Retina (tissue), 1 donor: ENCODE results near the gene MAD1L1.

Experiments used
- DNase-seq: peaks from one replicate; pipeline ENCODE4 v3.0.0-alpha.2; 2016

Gene MAD1L1

DNA sequence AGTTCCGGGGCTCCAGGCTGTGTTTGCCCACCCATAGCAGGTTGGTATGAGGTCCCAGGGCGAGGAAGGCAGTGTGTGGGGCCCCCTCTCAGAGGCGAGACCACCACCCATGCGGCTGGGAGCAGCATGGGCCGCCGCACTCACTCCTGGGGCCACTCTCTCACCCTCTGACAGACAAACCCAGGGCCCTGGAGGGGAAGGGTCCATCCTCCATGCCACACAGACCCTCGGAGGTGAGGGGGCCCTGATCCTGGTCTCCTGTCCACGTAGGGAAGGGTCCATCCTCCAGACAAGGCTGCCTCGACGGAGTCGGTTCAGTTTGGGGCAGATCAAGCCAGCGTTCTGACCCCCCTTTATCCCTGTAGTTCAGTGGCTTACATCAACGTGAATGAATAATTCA, 331.9 kb downstream of the MAD1L1 start:
- no peak for DNase-seq

- DNase-seq = peak; percentile 56
Measured at GRCh38 chr7:1899951-1900762, 332.6 kb downstream of the MAD1L1 start.

DNA sequence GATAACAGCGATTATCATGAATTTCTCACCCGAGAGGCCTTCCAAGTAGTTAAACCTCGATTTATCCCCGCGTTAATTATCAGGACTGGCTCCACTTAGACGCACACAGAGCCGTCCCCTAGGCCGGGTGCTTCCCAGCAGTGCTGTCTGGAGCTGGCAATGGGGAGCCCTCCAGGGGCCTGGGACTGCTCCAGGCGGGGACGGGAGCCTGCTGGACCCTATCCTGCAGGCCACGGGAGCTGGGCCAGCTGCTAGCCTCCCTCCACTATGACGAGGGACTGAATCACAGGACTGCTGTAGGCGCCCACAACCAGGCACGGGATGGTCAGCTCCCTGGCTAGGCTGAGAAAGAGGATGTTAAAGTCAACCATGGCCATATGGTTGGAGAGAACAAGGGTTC, 333.5 kb downstream of the MAD1L1 start:
- no peak for DNase-seq

DNA sequence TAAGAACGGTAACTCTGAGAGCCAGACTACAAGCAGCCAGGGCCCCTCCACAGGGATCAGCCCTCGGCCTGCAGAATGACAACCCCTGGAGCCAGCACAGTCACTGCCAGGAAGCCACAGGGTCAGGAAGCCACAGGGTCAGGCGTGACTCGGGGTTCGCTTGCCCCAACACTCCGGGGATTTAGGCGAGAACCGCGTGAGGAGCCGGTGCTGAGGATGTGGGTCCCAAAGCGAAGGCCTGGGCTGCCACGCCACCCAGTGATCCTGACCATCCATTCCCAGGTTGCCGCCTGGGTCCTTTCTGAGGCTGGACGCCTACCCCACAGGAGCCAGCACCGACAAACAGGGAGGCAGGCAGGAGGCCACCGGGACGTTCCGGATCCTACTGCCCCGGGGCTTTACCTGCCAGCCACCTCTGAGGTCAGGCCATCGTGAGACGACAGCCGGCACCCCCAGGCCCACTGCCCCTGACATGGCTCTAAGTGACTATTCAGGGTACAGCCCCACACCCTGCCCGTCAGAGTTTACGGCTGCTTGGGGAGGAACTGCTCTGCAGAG, 334.0 kb downstream of the MAD1L1 start:
- no peak for DNase-seq

GRCh38 chr7:1897861-1898627, 334.7 kb downstream of the MAD1L1 start:
- DNase-seq = no peak

- no peak for DNase-seq
Measured at GRCh38 chr7:1897076-1897860, 335.5 kb downstream of the MAD1L1 start.

- no peak for DNase-seq
Measured at GRCh38 chr7:1895664-1896515, 336.9 kb downstream of the MAD1L1 start.

- no peak for DNase-seq
Measured at GRCh38 chr7:1894906-1895663, 337.7 kb downstream of the MAD1L1 start.

DNA sequence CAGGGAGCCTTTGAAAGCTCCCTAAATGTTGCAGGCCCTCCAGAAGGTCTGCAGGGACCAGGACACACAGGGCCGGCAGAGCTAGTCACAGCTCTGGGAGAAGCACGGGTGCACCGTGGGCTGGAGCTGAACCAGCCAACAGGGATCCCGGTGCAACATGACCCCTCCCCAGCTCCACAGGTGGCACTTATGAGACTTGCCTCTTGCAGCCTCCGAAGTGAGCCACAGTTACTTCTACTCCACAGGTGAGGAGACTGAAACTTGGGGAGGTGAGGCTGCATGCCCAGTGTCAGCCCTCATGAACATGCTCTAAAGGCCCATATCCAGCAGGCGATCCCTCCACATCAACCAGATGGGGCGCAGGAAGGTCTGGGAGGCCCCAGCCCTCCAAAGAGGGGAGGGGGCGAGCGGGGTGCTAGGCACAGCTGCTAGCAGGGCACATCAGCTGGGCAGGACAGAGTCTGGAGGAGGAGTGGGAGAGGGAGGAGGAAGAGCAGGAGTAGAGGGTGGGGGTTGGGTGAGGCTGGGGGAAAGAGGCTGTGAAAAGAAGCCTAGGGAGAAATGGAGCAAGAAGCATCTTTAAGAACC, 338.3 kb downstream of the MAD1L1 start:
- no peak for DNase-seq

GRCh38 chr7:1893451-1893850, 339.3 kb downstream of the MAD1L1 start:
- DNase-seq = no peak

- no peak for DNase-seq
Measured at GRCh38 chr7:1893036-1893435, 339.7 kb downstream of the MAD1L1 start.

GRCh38 chr7:1892011-1892965, 340.5 kb downstream of the MAD1L1 start:
- no peak for DNase-seq

GRCh38 chr7:1890289-1891235, 342.2 kb downstream of the MAD1L1 start:
- no peak for DNase-seq

- no peak for DNase-seq
Measured at GRCh38 chr7:1889556-1890181, 343.1 kb downstream of the MAD1L1 start.

DNA sequence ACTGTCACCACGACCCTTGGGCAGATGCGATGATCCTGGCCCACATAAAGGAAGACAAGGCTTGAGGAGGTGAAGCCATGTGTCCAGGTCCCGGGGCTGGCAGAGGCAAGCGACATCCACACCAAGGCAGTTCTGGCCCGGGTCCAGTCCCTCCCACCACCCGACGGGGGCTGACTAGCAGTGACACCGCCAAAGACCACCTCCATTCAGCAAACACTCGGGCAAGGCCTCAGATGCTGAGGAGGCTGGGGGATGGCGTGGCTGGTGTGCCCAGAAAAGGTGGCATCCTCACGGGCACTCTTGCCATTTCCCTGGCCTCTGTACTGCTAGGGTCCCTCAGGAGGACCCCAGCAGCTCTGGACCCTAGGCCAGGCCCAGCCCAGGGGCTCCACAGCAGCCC, 343.7 kb downstream of the MAD1L1 start:
- no peak for DNase-seq

GRCh38 chr7:1888425-1888824, 344.3 kb downstream of the MAD1L1 start:
- no peak for DNase-seq

DNA sequence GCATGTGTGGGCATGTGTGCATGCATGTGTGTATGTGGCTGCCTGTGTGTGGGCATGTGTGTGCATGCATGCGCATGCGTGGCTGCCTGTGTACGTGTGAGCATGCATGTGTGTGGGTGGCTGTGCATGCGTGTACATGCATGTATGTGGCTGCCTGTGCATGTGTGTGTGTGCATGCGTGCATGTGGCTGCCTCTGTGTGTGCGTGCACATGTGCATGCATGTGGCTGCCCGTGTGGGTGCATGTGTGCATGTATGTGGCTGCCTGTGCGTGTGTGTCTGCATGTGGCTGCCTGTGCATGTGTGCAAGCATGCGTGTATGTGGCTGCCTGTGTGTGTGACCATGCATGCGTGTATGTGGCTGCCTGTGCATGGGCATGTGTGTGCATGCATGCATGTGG, 345.5 kb downstream of the MAD1L1 start:
- no peak for DNase-seq
